SH-SY5Y (cell line): ENCODE data around the gene IFITM1.

Experiments
- GATA2 ChIP-seq: IDR thresholded peaks from 2 replicates; pipeline ENCODE4 v1.6.1; 2011; ENCODE audit warnings: mild to moderate bottlenecking, low read depth, low read length
- GATA3 ChIP-seq: IDR thresholded peaks from 2 replicates; pipeline ENCODE4 v1.6.1; 2011; ENCODE audit warnings: low read depth, mild to moderate bottlenecking, low read length, moderate library complexity

DNA sequence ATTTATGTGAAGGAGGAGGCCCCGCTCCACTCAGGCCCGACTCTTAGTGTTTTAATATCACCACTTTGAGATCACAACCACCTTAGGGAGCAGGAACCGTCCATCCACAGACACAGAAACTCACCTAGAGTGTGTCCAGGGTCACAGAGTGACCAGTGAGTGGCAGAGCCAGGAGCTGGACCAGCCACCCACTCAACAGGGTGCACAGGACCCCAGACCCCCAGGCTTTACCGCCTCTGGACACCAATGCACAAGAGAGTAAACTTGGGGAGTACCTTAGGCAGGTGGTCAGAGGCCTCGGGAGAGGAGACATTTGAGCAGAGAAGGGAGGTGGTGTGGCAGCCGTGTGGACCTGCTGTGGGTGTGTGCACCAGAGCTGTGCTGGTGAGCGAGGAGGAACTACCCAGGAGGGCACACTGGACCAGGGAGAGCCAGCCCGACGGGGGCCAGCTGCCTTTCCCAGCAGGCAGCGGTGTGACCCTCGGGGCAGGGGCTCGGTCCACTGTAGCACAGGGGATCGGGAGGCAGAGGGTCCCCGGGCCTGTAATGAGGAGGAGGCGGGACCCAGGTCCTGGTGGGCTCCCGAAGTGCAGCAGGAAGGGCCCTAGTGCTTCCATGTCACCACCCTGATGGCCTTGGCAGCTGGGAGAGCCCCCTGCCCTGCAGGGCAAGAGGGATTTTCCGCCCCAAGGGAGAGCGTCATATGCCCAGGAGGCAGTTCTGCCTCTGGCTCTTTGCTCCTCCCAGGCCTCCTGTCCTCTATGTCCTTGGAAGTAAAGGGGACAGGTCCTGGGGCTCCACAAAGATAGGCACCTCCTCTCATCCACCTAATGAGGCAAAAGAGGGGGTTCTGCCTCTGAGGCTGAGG is 43.2 kb upstream of the IFITM1 start:
- TF ChIP-seq GATA2 (no peak), GATA3 (no peak)
